HUES6 (cell line): Measurements from ENCODE around the gene MNX1.

ENCODE experiments used
- H3K27ac ChIP-seq: 2 replicates; pipeline ENCODE4 v1.7.0; 2013; ENCODE audit warnings: low read depth, mild to moderate bottlenecking, low read length, inconsistent platforms
- H3K27me3 ChIP-seq: 2 replicates; pipeline ENCODE4 v1.6.1; 2013; ENCODE audit warnings: low read length; ENCODE audit not compliant: control insufficient read depth, insufficient read depth
- H3K36me3 ChIP-seq: 2 replicates; pipeline ENCODE4 v1.6.1; 2013; ENCODE audit warnings: low read length; ENCODE audit not compliant: control insufficient read depth, insufficient read depth
- H3K4me1 ChIP-seq: 2 replicates; pipeline ENCODE4 v1.6.1; 2013; ENCODE audit warnings: low read length; ENCODE audit not compliant: control insufficient read depth, insufficient read depth
- H3K4me3 ChIP-seq: 2 replicates; pipeline ENCODE4 v1.5.1; 2013; ENCODE audit warnings: low read depth, low read length
- H3K9ac ChIP-seq: one replicate; pipeline ENCODE4 v1.6.1; 2013; ENCODE audit warnings: mild to moderate bottlenecking, low read length
- H3K9me3 ChIP-seq: 2 replicates; pipeline ENCODE4 v1.6.1; 2013; ENCODE audit warnings: low read depth, low read length; ENCODE audit not compliant: control insufficient read depth, insufficient read depth

MNX1 gene

GRCh38 chr7:156984174-156984891, 26.1 kb downstream of the MNX1 start:
- H3K36me3 ChIP-seq = no peaks in the 10 kb centered on the region
- H3K9ac ChIP-seq = no peak overlapping the region
- H3K27ac ChIP-seq = no peak overlapping the region
- no peaks in the 10 kb centered on the region for H3K9me3 ChIP-seq
- no peak overlapping the region for H3K4me3 ChIP-seq
- no peaks in the 10 kb centered on the region; the same call in 1 of the 2 replicates for H3K27me3 ChIP-seq
- H3K4me1 ChIP-seq = no peaks in the 10 kb centered on the region

GRCh38 chr7:156979711-156980110, 30.8 kb downstream of the MNX1 start:
- Histone ChIP-seq H3K27me3 (no peaks in the 10 kb centered on the region; the same call in 1 of the 2 replicates), H3K9me3 (no peaks in the 10 kb centered on the region), H3K9ac (no peak overlapping the region), H3K4me3 (no peak overlapping the region), H3K36me3 (no peaks in the 10 kb centered on the region), H3K27ac (no peak overlapping the region), H3K4me1 (no peaks in the 10 kb centered on the region)

- Histone ChIP-seq H3K4me3 (no peak overlapping the region), H3K27me3 (no peaks in the 10 kb centered on the region; the same call in 1 of the 2 replicates), H3K4me1 (no peaks in the 10 kb centered on the region), H3K36me3 (no peaks in the 10 kb centered on the region), H3K27ac (no peak overlapping the region), H3K9ac (no peak overlapping the region), H3K9me3 (no peaks in the 10 kb centered on the region)
Measured at GRCh38 chr7:156979007-156979606, 31.4 kb downstream of the MNX1 start.

GRCh38 chr7:156975620-156976019, 34.8 kb downstream of the MNX1 start:
- Histone ChIP-seq H3K4me1 (no peaks in the 10 kb centered on the region), H3K36me3 (peaks cover 16% of the 10 kb centered on the region), H3K4me3 (no peak overlapping the region), H3K9ac (no peak overlapping the region), H3K27ac (no peak overlapping the region), H3K9me3 (no peaks in the 10 kb centered on the region), H3K27me3 (no peaks in the 10 kb centered on the region)

- no peaks in the 10 kb centered on the region for H3K27me3 ChIP-seq
- no peak overlapping the region for H3K4me3 ChIP-seq
- no peak overlapping the region for H3K27ac ChIP-seq
- H3K9ac ChIP-seq = no peak overlapping the region
- H3K36me3 ChIP-seq = peaks cover 65% of the 10 kb centered on the region
- H3K9me3 ChIP-seq = no peaks in the 10 kb centered on the region
- H3K4me1 ChIP-seq = no peaks in the 10 kb centered on the region
Measured at GRCh38 chr7:156969972-156970420, 40.5 kb downstream of the MNX1 start.

GRCh38 chr7:156968183-156968582, 42.3 kb downstream of the MNX1 start:
- peaks cover 84% of the 10 kb centered on the region for H3K36me3 ChIP-seq

GRCh38 chr7:156966387-156966786, 44.1 kb downstream of the MNX1 start:
- H3K4me1 ChIP-seq = no peaks in the 10 kb centered on the region
- H3K27me3 ChIP-seq = no peaks in the 10 kb centered on the region
- H3K27ac ChIP-seq = no peak overlapping the region
- no peak overlapping the region for H3K9ac ChIP-seq
- H3K36me3 ChIP-seq = peaks cover 93% of the 10 kb centered on the region
- H3K9me3 ChIP-seq = no peaks in the 10 kb centered on the region
- H3K4me3 ChIP-seq = no peak overlapping the region

More at GRCh38 chr7:156968183-156968582, 42.3 kb downstream of the MNX1 start:
- H3K27ac ChIP-seq = no peak overlapping the region
- no peak overlapping the region for H3K9ac ChIP-seq
- no peaks in the 10 kb centered on the region for H3K4me1 ChIP-seq
- no peak overlapping the region for H3K4me3 ChIP-seq
- no peaks in the 10 kb centered on the region for H3K27me3 ChIP-seq
- no peaks in the 10 kb centered on the region for H3K9me3 ChIP-seq

GRCh38 chr7:156964971-156965370, 45.5 kb downstream of the MNX1 start:
- Histone ChIP-seq H3K4me1 (no peaks in the 10 kb centered on the region), H3K36me3 (peaks cover 97% of the 10 kb centered on the region), H3K9me3 (no peaks in the 10 kb centered on the region), H3K4me3 (no peak overlapping the region), H3K27me3 (no peaks in the 10 kb centered on the region), H3K9ac (no peak overlapping the region), H3K27ac (no peak overlapping the region)

GRCh38 chr7:156963472-156963871, 47.0 kb downstream of the MNX1 start:
- no peaks in the 10 kb centered on the region for H3K9me3 ChIP-seq
- H3K27me3 ChIP-seq = no peaks in the 10 kb centered on the region
- H3K4me3 ChIP-seq = no peak overlapping the region
- no peak overlapping the region for H3K27ac ChIP-seq
- no peak overlapping the region for H3K9ac ChIP-seq
- no peaks in the 10 kb centered on the region for H3K4me1 ChIP-seq
- peaks cover 96% of the 10 kb centered on the region for H3K36me3 ChIP-seq

- Histone ChIP-seq H3K9ac (no peak overlapping the region), H3K4me1 (no peaks in the 10 kb centered on the region), H3K36me3 (peaks cover 96% of the 10 kb centered on the region), H3K27me3 (no peaks in the 10 kb centered on the region), H3K4me3 (no peak overlapping the region), H3K9me3 (no peaks in the 10 kb centered on the region), H3K27ac (no peak overlapping the region)
Measured at GRCh38 chr7:156962897-156963296, 47.6 kb downstream of the MNX1 start.

- H3K9ac ChIP-seq = no peak overlapping the region
- no peaks in the 10 kb centered on the region for H3K4me1 ChIP-seq
- H3K9me3 ChIP-seq = no peaks in the 10 kb centered on the region
- no peak overlapping the region for H3K4me3 ChIP-seq
- H3K36me3 ChIP-seq = peaks cover 93% of the 10 kb centered on the region
- no peak overlapping the region for H3K27ac ChIP-seq
- H3K27me3 ChIP-seq = no peaks in the 10 kb centered on the region
Measured at GRCh38 chr7:156962145-156962544, 48.3 kb downstream of the MNX1 start.
